NCI-H1105 (cell line): Measurements from ENCODE around the gene ARL15.

Experiments
- DNase-seq: peaks from one replicate; lab custom pipeline; 2025; lab: John Stamatoyannopoulos, UW

Gene ARL15

GRCh38 chr5:54243483-54244080 lies 66.8 kb downstream of the ARL15 start:
- DNase-seq: no peak

GRCh38 chr5:54242297-54242696 lies 68.1 kb downstream of the ARL15 start:
- DNase-seq: no peak

- no peak for DNase-seq
These were observed 76.0 kb downstream of the ARL15 start for GRCh38 chr5:54234304-54234933.

- DNase-seq: no peak
These were observed 79.3 kb downstream of the ARL15 start for GRCh38 chr5:54230936-54231685.

- DNase-seq: peak; percentile 14
These were observed 81.2 kb downstream of the ARL15 start for GRCh38 chr5:54229041-54229780.

- DNase-seq: no peak
These were observed 82.6 kb downstream of the ARL15 start for GRCh38 chr5:54227759-54228158.

- DNase-seq: no peak
These were observed 83.3 kb downstream of the ARL15 start for GRCh38 chr5:54227109-54227508.

- no peak for DNase-seq
These were observed 84.2 kb downstream of the ARL15 start for GRCh38 chr5:54226215-54226614.

- DNase-seq: no peak
These were observed 86.1 kb downstream of the ARL15 start for GRCh38 chr5:54224103-54224826.

- no peak for DNase-seq
These were observed 88.0 kb downstream of the ARL15 start for GRCh38 chr5:54222336-54222735.

GRCh38 chr5:54221135-54221534 lies 89.2 kb downstream of the ARL15 start:
- no peak for DNase-seq

- no peak for DNase-seq
These were observed 89.9 kb downstream of the ARL15 start for GRCh38 chr5:54220230-54221040.

GRCh38 chr5:54217826-54218503 lies 92.4 kb downstream of the ARL15 start:
- DNase-seq: peak; percentile 32

GRCh38 chr5:54215233-54215736 lies 95.1 kb downstream of the ARL15 start:
- no peak for DNase-seq

- DNase-seq: no peak
These were observed 95.7 kb downstream of the ARL15 start for GRCh38 chr5:54214722-54215121.

- no peak for DNase-seq
These were observed 98.0 kb downstream of the ARL15 start for GRCh38 chr5:54212331-54212730.

- DNase-seq: no peak
These were observed 98.5 kb downstream of the ARL15 start for GRCh38 chr5:54211912-54212311.

GRCh38 chr5:54207566-54207965 lies 102.8 kb downstream of the ARL15 start:
- no peak for DNase-seq

GRCh38 chr5:54206580-54207229 lies 103.7 kb downstream of the ARL15 start:
- no peak for DNase-seq

- DNase-seq: no peak
These were observed 104.5 kb downstream of the ARL15 start for GRCh38 chr5:54205918-54206317.
